GM06990 (cell line): ENCODE data around the gene EMC10.

Experiments used
- DNase-seq: peaks from one replicate; pipeline ENCODE4 v3.0.0-alpha.2; 2011; ENCODE audit not compliant: insufficient read length; ENCODE audit errors: extremely low read depth
- H3K27me3 ChIP-seq: replicated peaks from 2 replicates; pipeline ENCODE4 v1.6.0; 2011; ENCODE audit warnings: low read length; ENCODE audit not compliant: control insufficient read depth, insufficient read depth
- H3K36me3 ChIP-seq: 2 replicates; pipeline ENCODE4 v1.5.1; 2011; ENCODE audit warnings: low read length; ENCODE audit not compliant: control insufficient read depth, insufficient read depth
- H3K4me3 ChIP-seq: replicated peaks from 2 replicates; pipeline ENCODE4 v1.5.1; 2011; ENCODE audit warnings: low read depth, mild to moderate bottlenecking, control low read depth, low read length
- TF ChIP-seq, protein P1 (sequence below): IDR thresholded peaks from 2 replicates; pipeline ENCODE4 v1.5.1; 2011; ENCODE audit warnings: low read length, control low read depth, mild to moderate bottlenecking, inconsistent platforms; ENCODE audit not compliant: insufficient read depth, poor library complexity, severe bottlenecking

Gene EMC10

GRCh38 chr19:50476224-50476906 lies at the start of gene EMC10, which contains the start of gene GARIN5A:
EMC10 (plus strand) TSS chr19:50476507; CDS start chr19:50476545, 38 bp downstream.
GARIN5A (minus strand) TSS chr19:50476848; CDS start chr19:50476388, 460 bp downstream.
- TF ChIP-seq, protein P1, sequence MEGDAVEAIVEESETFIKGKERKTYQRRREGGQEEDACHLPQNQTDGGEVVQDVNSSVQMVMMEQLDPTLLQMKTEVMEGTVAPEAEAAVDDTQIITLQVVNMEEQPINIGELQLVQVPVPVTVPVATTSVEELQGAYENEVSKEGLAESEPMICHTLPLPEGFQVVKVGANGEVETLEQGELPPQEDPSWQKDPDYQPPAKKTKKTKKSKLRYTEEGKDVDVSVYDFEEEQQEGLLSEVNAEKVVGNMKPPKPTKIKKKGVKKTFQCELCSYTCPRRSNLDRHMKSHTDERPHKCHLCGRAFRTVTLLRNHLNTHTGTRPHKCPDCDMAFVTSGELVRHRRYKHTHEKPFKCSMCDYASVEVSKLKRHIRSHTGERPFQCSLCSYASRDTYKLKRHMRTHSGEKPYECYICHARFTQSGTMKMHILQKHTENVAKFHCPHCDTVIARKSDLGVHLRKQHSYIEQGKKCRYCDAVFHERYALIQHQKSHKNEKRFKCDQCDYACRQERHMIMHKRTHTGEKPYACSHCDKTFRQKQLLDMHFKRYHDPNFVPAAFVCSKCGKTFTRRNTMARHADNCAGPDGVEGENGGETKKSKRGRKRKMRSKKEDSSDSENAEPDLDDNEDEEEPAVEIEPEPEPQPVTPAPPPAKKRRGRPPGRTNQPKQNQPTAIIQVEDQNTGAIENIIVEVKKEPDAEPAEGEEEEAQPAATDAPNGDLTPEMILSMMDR = no peak
- peak; percentile 97 for DNase-seq
- no peaks in the 10 kb centered on the region for H3K27me3 ChIP-seq

DNA sequence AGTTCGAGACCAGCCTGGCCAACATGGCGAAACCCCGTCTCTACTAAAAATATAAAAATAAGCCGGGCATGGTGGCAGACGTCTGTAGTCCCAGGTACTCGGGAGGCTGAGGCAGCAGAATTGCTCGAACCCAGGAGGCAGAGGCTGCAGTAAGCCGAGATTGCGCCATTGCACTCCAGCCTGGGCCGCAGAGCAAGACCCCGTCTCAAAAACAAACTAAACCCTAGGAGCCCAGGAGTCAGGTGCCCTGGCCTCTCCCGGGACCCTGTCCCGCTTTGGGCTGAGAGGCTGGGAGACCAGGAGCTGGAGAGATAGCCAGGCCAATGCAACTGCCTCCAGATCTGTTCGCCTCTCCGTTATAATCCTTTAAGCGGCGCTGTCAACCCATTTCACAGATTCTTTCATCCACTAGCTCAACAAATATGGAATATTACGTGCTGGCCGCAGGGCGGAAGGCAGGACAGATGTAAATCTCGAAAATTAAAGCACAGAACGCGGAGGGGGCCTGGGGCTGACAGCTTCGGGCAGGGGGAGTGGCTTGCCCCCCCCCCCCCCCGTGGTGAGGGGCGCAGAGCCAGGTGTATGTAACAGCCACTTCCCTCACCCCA lies 48.9 kb upstream of the EMC10 start:
- TF ChIP-seq, protein P1 = no peak
- Histone ChIP-seq H3K27me3 (no peaks in the 10 kb centered on the region), H3K4me3 (no peak overlapping the region), H3K36me3 (peaks cover 3% of the 10 kb centered on the region)
- DNase-seq = no peak

More at GRCh38 chr19:50476224-50476906, at the start of gene EMC10, which contains the start of gene GARIN5A:
- Histone ChIP-seq H3K36me3 (peaks cover 26% of the 10 kb centered on the region), H3K4me3 (peak within 1 kb of the TSS; percentile 79)

DNA sequence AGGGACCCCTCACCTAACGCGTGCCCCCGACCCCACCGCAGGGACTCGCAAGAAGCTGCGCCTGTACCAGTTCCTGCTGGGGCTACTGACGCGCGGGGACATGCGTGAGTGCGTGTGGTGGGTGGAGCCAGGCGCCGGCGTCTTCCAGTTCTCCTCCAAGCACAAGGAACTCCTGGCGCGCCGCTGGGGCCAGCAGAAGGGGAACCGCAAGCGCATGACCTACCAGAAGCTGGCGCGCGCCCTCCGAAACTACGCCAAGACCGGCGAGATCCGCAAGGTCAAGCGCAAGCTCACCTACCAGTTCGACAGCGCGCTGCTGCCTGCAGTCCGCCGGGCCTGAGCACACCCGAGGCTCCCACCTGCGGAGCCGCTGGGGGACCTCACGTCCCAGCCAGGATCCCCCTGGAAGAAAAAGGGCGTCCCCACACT lies 48.3 kb upstream of the EMC10 start:
- Histone ChIP-seq H3K27me3 (no peaks in the 10 kb centered on the region), H3K36me3 (peaks cover 2% of the 10 kb centered on the region; the same call in 1 of the 2 replicates), H3K4me3 (no peak overlapping the region)
- DNase-seq = peak; percentile 81
- TF ChIP-seq, protein P1 = no peak

DNA sequence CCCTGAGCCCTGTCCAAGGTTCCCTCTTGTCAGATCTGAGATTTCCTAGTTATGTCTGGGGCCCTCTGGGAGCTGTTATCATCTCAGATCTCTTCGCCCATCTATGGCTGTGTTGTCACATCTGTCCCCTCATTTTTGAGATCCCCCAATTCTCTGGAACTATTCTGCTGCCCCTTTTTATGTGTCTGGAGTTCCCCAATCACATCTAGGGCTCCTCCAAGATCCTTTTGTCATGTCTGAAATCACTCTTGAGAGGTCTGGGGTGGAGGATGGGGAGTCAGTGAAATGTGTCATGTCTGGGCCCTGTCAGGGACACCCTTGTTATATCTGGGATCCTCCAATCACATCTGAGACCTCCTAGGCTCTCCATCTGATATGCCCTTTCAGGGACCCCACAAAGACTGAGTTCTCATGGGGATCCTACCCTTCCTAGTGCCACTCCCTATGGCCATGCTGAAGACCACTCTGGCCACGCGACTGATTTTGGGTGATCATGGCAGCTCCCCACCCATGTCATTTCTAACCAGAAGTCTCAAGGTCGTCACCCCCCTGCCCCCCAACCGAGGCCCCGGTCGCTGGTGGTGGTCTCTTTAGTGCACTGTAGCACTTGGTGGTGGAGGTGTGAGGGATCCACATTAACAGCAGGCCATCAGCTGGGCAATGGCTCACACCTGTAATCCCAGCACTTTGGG lies 47.4 kb upstream of the EMC10 start:
- TF ChIP-seq, protein P1 = no peak

GRCh38 chr19:50430888-50431342 lies 45.4 kb upstream of the EMC10 start:
- Histone ChIP-seq H3K4me3 (peak overlapping the region; percentile 56), H3K27me3 (no peaks in the 10 kb centered on the region), H3K36me3 (no peaks in the 10 kb centered on the region)
- DNase-seq = peak; percentile 51
- TF ChIP-seq, protein P1 = no peak

More for the DNA sequence above, 47.4 kb upstream of the EMC10 start:
- no peaks in the 10 kb centered on the region for H3K27me3 ChIP-seq
- no peak overlapping the region for H3K4me3 ChIP-seq
- DNase-seq = no peak
- no peaks in the 10 kb centered on the region for H3K36me3 ChIP-seq
